AG04450 (cell line): ENCODE measurements around the gene SDSL. TPM values are rescaled to one million over a fixed set of nuclear protein-coding genes. Genes with fewer than 3 reads are reported as not detected.

Source experiments
- CTCF ChIA-PET: fragments of 300-600, 350-600 bp; formaldehyde crosslinking; extraction: SDS; loops from one replicate; lab custom pipeline; 2022; ENCODE audit warnings: antibody characterized with exemption, inconsistent platforms; lab: Charles Lee
- POLR2A ChIA-PET: fragments of 350-600 bp; formaldehyde crosslinking; extraction: SDS; loops from one replicate; lab custom pipeline; 2021; ENCODE audit warnings: antibody characterized with exemption, inconsistent platforms; lab: Yijun Ruan, JAX
- DNase-seq: peaks from one replicate; pipeline ENCODE4 v3.0.0-alpha.2; 2011; ENCODE audit warnings: low read depth, low spot score
- H3K27ac ChIP-seq: one replicate; pipeline ENCODE4 v1.5.1; 2012; ENCODE audit warnings: low read depth, low read length, control low read depth
- H3K27me3 ChIP-seq: one replicate; pipeline ENCODE4 v1.6.0; 2012; ENCODE audit warnings: low read length; ENCODE audit not compliant: control insufficient read depth, insufficient read depth
- H3K4me3 ChIP-seq: 2 replicates; pipeline ENCODE4 v1.5.1; 2011; ENCODE audit warnings: mild to moderate bottlenecking, low read depth, low read length, control low read depth
- H3K9me3 ChIP-seq: 2 replicates; pipeline ENCODE4 v1.5.1; 2012; ENCODE audit warnings: low read length; ENCODE audit not compliant: control insufficient read depth, insufficient read depth
- CTCF ChIP-seq: IDR thresholded peaks from 2 replicates; pipeline ENCODE4 v1.5.1; 2011; ENCODE audit warnings: low read depth, low read length, control low read depth, inconsistent platforms
- polyA plus RNA-seq: library from polyadenylated mRNA; depleted of rRNA; stranded (reverse); fragments of >200 nt; gene quantifications from 2 replicates; pipeline ENCODE4 v1.2.3, GENCODE V29; 2011

Gene SDSL
- polyA plus RNA-seq, 1 experiment, result 10.0 TPM

- peak; percentile 29 for DNase-seq
- ChIA-PET CTCF (interaction anchor here (0.6 to 2.8 kb wide), 20 partner anchors 9 to 1269 kb away, joined by 3 to 32 read pairs (median 4); partner anchors contain the start of genes SDSL and SLC8B1), POLR2A (interaction anchor here (0.6 kb wide), 1 partner anchor 446 kb away, joined by 6 read pairs; no protein-coding TSS in a partner anchor)
- Histone ChIP-seq H3K27ac (no peak overlapping the region), H3K4me3 (peak overlapping the region; percentile 29), H3K27me3 (peaks cover 64% of the 10 kb centered on the region), H3K9me3 (no peaks in the 10 kb centered on the region; the same call in 1 of the 2 replicates)
- peak; percentile 92 for TF ChIP-seq CTCF
Measured at GRCh38 chr12:113462117-113462774, 40.1 kb downstream of the SDSL start.

- no peak overlapping the region for H3K4me3 ChIP-seq
- H3K27me3 ChIP-seq, result peaks cover 73% of the 10 kb centered on the region
- ChIA-PET CTCF (interaction anchor here (0.6 to 2.8 kb wide), 10 partner anchors 16 to 449 kb away, joined by 3 to 32 read pairs (median 6); partner anchors contain the start of gene SDSL), POLR2A (no interaction called here)
- H3K27ac ChIP-seq, result no peak overlapping the region
- no peaks in the 10 kb centered on the region; the same call in 1 of the 2 replicates for H3K9me3 ChIP-seq
- no peak for DNase-seq
- no peak for TF ChIP-seq CTCF
Measured at GRCh38 chr12:113462998-113463745, 41.0 kb downstream of the SDSL start.

GRCh38 chr12:113463746-113464451 is 41.7 kb downstream of the SDSL start:
- peaks cover 75% of the 10 kb centered on the region for H3K27me3 ChIP-seq
- CTCF ChIA-PET, result interaction anchor here (0.7 to 2.8 kb wide), 3 partner anchors 445 to 448 kb away, joined by 3 to 32 read pairs (median 6); no protein-coding TSS in a partner anchor
- POLR2A ChIA-PET, result no interaction called here
- TF ChIP-seq CTCF, result no peak
- no peaks in the 10 kb centered on the region; the same call in 1 of the 2 replicates for H3K9me3 ChIP-seq
- H3K4me3 ChIP-seq, result no peak overlapping the region
- no peak overlapping the region for H3K27ac ChIP-seq
- DNase-seq, result no peak

GRCh38 chr12:113464452-113464775 is 42.2 kb downstream of the SDSL start:
- H3K9me3 ChIP-seq, result no peaks in the 10 kb centered on the region; the same call in 1 of the 2 replicates
- ChIA-PET CTCF (interaction anchor here (0.6 to 0.7 kb wide), 2 partner anchors 444 to 448 kb away, joined by 3 to 11 read pairs; no protein-coding TSS in a partner anchor), POLR2A (no interaction called here)
- TF ChIP-seq CTCF, result no peak
- no peak for DNase-seq
- H3K27me3 ChIP-seq, result peaks cover 75% of the 10 kb centered on the region
- no peak overlapping the region for H3K4me3 ChIP-seq
- H3K27ac ChIP-seq, result no peak overlapping the region
